ENCODE data around the gene PUSL1.

Gene PUSL1

DNA sequence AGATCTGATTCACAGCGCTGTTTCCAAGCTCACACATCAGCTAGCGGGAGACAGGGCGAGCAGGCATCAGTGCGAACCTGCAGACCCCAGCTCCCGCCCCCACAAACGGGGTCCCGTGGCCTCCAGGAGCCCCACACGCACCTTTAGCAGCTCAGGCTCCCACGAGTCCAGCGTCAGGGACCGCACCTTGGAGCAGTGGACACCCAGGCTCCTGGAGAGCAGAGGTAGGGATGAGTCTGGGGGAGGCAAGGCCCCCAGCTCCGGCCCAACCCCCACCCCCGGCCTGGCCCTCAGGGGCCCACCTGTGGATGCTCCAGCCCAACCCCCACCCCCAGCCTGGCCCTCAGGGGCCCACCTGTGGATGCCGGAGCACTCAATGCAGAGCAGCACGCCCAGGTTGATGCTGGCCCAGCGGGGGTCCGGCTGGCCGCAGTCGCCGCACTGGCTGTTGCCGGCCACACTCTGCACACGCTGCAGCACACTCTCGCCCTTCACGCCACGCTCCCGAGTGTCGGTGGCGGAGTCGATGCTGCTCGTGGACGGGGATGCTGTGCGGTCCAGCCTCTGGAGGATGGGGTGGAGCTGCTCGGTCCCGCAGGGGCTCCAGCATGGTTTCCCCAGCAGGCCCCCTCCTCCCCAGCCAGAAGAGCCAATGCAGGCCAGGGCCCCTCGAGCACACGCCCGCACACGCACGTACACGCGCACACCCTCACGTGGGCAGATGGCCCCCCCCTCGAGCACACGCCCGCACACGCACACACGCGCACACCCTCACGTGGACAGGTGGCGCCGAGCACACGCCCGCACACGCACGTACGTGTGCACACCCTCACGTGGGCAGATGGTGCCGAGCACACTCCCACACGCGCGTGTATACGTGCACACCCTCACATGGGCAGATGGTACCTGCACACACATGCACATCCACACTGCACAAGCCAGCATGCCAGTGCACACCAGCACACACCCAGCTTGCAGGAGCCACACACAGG is 12.0 kb upstream of the PUSL1 start:
- no peak for DNase-seq

- no peak for DNase-seq
These were observed 10.5 kb upstream of the PUSL1 start for GRCh38 chr1:1297802-1298424.

DNA sequence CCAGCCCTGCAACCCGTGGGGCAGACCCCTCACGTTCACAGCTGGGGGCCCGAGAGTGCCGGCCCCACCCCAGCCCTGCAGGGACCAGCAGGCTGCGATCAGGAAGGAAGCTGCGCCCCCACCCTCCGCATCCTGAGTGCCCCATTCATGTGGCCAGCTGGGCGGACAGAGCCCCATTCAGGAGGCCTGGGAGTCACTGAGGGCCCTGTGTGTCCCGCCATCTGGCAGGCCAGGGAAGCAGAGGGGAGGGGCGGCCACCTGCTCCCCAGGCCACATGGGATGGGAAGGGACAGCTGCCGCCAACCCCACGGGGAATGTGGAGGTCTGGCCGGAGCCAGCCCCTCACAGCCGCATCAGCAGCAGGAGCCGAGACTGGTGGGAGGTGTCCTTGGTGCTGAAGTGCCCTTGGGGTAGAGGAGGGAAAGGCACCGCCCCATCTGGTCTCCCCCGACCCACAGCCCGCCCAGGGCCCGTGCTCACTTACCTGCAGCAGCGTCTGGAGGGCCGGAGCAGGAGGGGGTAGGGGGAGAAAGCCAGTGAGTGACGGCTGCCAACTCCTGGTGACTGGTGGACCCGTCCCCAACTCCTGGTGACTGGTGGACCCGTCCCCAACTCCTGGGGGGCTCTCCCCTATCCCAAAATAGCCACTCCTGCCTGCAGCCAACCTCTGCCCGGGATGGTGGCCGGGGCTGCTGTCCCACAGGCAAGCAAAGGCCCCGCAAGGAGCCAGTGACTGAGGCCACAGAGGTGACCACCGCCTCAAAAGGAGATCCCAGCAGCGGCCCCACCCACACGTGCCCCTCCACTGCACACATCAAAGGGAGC is 9.3 kb upstream of the PUSL1 start:
- no peak for DNase-seq

DNA sequence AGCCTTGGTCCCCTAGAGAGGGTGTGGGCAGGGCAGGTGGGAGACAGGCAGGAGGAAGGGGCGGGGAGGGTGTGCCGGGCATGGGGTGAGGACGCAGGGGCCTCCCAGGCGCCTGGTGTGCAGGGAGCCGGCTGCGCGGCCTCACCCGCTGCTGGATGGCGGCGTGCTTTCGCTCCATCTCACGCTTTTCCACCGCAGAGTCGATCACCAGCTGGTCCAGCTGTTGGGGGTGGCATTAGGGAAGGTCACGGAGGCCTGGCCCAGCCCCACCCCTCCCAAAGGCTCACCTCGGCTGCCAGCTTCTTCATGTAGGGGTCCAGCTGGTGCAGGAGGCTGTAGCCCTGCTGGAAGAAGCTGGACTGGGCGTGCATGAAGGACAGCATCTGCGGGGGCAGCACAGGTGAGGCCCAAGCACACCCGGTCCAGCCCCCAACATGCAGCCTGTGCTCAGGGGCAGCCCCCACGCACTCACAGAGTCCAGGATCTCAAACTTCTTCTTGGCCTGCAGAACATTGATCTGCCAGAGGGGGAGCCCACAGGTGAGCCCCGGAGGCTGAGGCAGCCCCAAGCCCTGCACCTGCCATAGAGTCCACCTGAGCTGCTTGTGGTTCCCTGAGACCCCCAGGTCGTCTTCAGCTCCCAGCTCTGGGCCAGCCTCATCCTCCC is 8.6 kb upstream of the PUSL1 start:
- no peak for DNase-seq

GRCh38 chr1:1300352-1300739 is 8.1 kb upstream of the PUSL1 start:
- DNase-seq = no peak

GRCh38 chr1:1302006-1302430 is 6.4 kb upstream of the PUSL1 start:
- no peak for DNase-seq

DNA sequence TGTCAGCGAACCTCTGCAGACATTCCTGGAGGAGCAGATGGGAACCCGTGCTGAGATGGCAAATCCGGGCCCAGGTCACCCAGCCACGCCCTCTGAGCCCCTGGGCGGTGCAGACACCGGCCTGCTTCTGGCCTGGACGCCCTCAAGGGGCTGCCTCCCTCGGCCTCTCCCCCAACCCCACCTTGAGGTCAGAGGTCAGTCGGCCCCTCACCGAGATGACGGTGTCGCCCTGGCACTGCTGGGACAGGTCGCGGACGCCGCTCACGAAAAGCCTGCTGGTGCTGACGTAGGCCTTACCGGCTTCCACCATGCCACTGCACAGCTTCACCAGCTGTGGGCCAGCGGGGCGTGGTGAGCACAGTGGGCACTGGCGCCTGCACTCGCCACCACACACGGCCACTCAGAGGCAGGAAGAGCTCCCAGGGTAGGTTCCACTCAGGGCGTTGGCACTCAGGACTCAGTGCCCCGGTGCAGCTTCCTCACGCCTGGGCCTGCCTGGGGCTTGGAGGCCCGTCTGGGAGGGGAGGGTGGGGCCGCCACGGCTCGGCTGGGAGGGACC is 5.4 kb upstream of the PUSL1 start:
- DNase-seq = no peak

- DNase-seq = no peak
These were observed 4.7 kb upstream of the PUSL1 start for GRCh38 chr1:1303736-1304135.

- DNase-seq = no peak
These were observed 3.8 kb upstream of the PUSL1 start for GRCh38 chr1:1304331-1305299.

- no peak for DNase-seq
These were observed 2.9 kb upstream of the PUSL1 start for GRCh38 chr1:1305300-1306069.

- no peak for DNase-seq
These were observed 2.2 kb upstream of the PUSL1 start for GRCh38 chr1:1306070-1306660.

DNA sequence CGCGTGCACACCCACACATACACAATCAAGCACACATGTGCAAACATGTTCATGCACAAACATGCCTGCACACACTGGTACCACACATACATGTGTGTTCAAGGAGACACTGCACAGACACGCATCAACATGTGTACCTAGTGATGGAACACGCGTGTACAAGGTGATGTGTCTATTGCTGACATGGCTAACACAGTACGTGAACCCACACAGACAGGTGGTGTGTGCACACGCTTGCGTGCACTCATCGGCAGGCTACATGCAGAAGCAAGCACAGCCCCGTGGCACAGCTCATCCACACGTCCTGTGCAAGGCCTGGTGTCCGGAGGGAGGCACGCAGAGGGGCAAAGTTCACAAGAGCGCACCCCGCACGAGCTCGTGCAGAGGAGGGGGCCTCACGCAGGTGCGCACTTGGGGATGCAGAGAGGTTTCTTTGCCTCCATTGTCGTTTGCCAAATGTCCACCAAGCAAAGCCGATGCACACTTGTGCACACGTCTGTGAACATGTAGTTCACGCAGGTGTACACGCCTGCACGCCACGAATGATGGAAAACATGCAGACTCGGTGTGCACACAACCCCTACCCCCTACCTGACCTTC is 1.6 kb upstream of the PUSL1 start:
- DNase-seq = no peak

- DNase-seq = no peak
These were observed 1.0 kb upstream of the PUSL1 start for GRCh38 chr1:1307261-1307922.

DNA sequence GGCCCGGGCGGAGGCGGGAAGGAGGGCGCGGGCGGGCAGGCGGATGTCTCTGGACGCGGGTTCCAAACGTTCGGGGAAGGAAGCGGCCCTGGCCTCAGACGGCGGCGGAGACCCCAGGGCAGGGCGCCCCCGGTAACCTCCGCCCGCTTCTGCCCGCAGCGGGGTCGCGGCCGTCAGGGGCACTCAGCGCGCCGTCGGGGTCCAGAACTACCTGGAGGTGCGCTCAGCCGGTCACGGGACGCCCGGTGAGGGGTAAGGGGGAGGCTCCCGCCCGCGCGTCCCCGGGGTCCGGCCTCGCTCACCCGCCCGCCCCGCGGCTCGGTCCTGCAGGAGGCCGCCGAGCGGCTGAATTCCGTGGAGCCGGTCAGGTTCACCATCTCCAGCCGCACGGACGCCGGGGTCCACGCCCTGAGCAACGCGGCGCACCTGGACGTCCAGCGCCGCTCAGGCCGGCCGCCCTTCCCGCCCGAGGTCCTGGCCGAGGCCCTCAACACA is 406 bp downstream of the PUSL1 start:
- DNase-seq = no peak

- no peak for DNase-seq
These were observed 1.1 kb downstream of the PUSL1 start for GRCh38 chr1:1309251-1310108.

- no peak for DNase-seq
These were observed 1.6 kb downstream of the PUSL1 start for GRCh38 chr1:1310109-1310385.

DNA sequence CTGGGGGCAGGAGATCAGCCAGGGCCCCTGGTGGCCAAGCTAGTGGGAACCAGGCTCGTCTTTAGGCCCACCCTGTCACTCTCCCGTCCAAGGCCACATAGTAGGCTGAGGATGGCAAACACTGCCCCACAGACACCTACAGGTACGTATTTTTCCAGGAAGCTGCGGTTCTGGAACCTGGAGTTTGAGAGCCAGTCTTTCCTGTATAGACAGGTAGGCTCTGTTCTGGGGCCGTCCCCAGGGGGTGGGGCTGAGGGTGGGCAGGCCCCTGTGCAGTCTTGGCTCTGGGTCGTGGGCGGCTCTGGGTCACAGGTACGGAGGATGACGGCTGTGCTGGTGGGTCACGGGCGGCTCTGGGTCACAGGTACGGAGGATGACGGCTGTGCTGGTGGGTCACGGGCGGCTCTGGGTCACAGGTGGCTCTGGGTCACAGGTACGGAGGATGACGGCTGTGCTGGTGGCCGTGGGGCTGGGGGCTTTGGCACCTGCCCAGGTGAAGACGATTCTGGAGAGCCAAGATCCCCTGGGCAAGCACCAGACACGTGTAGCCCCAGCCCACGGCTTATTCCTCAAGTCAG is 2.2 kb downstream of the PUSL1 start:
- DNase-seq = no peak

Data from NCI-H1930 (cell line).